LNCaP clone FGC (cell line): Measurements from ENCODE around the gene MCM8.

Experiments used
- DNase-seq: peaks from one replicate; pipeline ENCODE4 v3.0.0-alpha.2; 2011; ENCODE audit warnings: low read depth
- H3K4me3 ChIP-seq: 2 replicates; pipeline ENCODE4 v1.5.1; 2011; ENCODE audit warnings: mild to moderate bottlenecking, low read depth, low read length, control low read depth
- TF ChIP-seq, protein P1 (sequence below): IDR thresholded peaks from 2 replicates; pipeline ENCODE4 v1.5.1; 2012; ENCODE audit warnings: mild to moderate bottlenecking; ENCODE audit not compliant: control insufficient read depth, insufficient read depth; ENCODE audit errors: extremely low read depth

MCM8 gene

DNA sequence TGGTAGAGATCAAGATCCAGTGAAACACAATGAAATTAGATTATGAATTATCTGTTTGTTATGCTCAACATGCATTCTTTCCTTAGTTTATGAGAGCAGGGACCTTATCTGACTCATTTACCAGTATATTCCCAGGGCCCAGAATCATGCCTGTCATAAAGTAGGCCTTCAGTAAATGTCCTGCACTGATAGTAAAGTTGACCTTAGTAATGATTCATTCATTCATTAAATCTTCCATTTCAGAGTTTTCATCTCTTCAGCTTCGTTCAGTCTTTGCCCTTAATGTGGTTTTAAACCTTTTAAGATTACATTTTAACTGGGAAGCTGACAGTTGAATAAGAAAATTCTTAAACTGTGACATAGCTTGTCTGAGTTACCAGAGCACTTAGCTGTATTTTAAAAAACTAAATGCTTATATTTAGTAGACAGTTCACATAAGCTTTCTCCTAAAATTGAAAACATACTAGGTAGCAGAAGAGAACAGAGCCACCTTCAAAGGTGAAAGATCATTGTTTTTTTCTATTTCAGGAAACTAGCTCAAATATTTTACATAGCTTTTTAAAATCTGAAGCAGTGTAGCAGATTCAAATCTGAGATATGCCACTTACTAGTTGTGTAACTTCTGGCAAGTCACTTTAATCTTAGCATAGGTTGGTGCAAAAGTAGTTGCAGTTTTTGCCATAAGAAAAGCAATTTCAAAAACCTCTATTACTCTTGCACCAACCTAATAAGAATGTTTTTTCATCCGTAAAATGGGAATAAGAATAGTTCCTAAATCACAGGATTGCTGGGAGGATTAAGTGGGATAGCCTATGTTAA lies 41.4 kb downstream of the MCM8 start:
- TF ChIP-seq, protein P1, sequence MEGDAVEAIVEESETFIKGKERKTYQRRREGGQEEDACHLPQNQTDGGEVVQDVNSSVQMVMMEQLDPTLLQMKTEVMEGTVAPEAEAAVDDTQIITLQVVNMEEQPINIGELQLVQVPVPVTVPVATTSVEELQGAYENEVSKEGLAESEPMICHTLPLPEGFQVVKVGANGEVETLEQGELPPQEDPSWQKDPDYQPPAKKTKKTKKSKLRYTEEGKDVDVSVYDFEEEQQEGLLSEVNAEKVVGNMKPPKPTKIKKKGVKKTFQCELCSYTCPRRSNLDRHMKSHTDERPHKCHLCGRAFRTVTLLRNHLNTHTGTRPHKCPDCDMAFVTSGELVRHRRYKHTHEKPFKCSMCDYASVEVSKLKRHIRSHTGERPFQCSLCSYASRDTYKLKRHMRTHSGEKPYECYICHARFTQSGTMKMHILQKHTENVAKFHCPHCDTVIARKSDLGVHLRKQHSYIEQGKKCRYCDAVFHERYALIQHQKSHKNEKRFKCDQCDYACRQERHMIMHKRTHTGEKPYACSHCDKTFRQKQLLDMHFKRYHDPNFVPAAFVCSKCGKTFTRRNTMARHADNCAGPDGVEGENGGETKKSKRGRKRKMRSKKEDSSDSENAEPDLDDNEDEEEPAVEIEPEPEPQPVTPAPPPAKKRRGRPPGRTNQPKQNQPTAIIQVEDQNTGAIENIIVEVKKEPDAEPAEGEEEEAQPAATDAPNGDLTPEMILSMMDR: no peak
- H3K4me3 ChIP-seq: no peak overlapping the region

DNA sequence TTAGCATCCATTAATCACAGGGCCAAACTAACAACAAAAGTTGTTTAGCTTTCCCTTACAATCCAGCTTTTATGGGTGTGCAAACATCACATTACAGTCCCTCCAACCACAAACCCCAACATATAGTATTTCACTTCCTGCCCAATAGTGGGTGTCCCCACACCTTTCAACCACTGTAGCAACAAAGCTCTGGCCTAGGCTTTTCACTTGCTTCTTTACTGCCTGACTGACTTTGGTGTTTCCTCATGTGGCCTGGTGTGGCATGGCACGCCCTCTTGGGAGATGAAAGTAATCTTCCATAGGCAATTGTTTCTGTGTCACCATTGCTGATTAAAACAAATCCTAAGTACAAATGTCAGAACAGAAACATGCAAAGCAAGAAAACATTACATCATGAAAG lies 46.3 kb downstream of the MCM8 start:
- no peak overlapping the region for H3K4me3 ChIP-seq
- no peak for DNase-seq
- TF ChIP-seq, protein P1: no peak

More for the DNA sequence above, 41.4 kb downstream of the MCM8 start:
- DNase-seq: no peak

DNA sequence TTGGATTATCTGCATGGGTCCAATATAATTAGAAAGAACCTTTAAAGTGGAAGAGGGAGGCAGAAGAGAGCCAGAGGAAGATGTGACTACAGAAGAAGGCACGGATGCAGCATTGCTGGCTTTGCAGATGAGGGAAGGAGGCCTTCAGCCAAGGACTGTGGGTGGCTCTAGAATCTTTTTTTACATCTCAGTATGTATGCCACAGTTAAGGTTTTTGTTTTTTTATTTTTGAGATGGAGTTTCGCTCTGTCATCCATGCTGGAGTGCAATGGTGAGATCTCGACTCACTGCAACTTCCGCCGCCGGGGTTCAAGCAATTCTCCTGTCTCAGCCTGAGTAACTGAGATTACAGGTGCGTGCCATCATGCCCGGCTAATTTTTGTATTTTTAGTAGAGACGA lies 49.3 kb downstream of the MCM8 start:
- no peak for DNase-seq
- no peak overlapping the region for H3K4me3 ChIP-seq
- TF ChIP-seq, protein P1: no peak

DNA sequence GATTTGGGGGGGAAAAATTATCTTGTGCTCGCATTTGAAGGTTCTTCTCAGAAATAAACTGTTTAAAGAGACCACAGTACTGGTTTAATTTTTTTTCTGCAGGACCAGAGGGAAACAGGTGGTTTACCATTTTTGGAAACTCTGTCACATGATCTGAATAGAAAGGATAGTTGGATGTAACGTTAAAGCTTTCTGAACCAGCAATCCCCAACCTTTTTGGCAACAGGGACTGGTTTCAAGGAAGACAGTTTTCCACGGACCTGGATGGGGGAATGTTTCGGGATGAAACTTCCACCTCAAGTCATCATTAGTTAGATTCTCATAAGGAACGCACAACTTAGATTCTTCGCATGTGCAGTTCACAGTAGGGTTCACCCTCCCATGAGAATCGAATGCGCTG lies 50.4 kb downstream of the MCM8 start:
- no peak for DNase-seq
- TF ChIP-seq, protein P1: no peak
- H3K4me3 ChIP-seq: no peak overlapping the region

GRCh38 chr20:6006603-6006949 lies 56.1 kb downstream of the MCM8 start:
- TF ChIP-seq, protein P1: no peak
- H3K4me3 ChIP-seq: peak overlapping the region; percentile 71
- no peak for DNase-seq

GRCh38 chr20:6007094-6007528 lies 56.7 kb downstream of the MCM8 start:
- no peak for DNase-seq
- peak overlapping the region; percentile 71 for H3K4me3 ChIP-seq
- TF ChIP-seq, protein P1: no peak

DNA sequence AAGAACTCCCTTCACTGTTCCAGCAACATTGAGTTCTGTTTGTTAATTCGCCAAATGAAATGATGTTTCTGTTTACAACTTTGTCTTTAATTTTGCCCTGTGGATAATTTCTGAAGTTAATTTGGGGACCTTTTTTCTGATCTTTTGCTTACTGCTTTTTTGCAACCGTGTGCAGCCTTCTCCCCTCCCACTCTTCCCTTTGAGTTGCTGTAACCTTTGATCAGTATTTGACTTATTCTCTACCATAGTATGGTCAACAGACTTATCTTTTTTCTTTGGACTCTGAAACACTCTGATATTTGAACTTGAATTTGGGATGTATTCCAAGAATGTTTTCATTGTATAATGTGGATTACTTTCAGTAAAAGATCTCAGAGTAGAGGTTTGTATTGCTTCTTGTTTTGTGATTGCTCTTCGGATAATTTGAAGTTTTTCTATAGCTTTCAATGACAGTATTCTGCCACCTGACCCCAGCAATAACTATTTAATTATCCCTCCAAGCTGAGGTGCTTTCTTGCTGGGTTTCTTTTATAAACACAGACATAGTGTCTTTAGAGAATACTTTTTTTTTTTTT lies 57.2 kb downstream of the MCM8 start:
- peak overlapping the region; percentile 71 for H3K4me3 ChIP-seq
- no peak for DNase-seq
- TF ChIP-seq, protein P1: no peak
